Fibroblast of lung (primary cell): ENCODE results near the gene OR52B2. TPM values are rescaled to one million over a fixed set of nuclear protein-coding genes. Genes with fewer than 3 reads are reported as not detected.
"Not testable (repeated sequence)": the region's sequence is repeated elsewhere in the genome, so short reads cannot be mapped to it uniquely, and the experiment has no call there.

ENCODE experiments used
- DNase-seq, 2 donors: peaks; one replicate each; pipeline versions ENCODE4 v3.0.0 to v3.0.0-alpha.2; 2010; ENCODE audit warnings: low read depth in 2 of 2
- H2AFZ ChIP-seq: 2 replicates; pipeline ENCODE4 v1.5.1; 2012; ENCODE audit warnings: low read length, control low read depth, inconsistent platforms
- H3K27ac ChIP-seq: 2 replicates; pipeline ENCODE4 v1.5.1; 2011; ENCODE audit warnings: low read length, control low read depth; ENCODE audit not compliant: insufficient read depth
- H3K27me3 ChIP-seq: 2 replicates; pipeline ENCODE4 v1.5.1; 2011; ENCODE audit warnings: mild to moderate bottlenecking, low read length; ENCODE audit not compliant: control insufficient read depth, insufficient read depth
- H3K36me3 ChIP-seq: 2 replicates; pipeline ENCODE4 v1.5.1; 2011; ENCODE audit warnings: low read length; ENCODE audit not compliant: control insufficient read depth, insufficient read depth
- H3K4me1 ChIP-seq: 2 replicates; pipeline ENCODE4 v1.5.1; 2011; ENCODE audit warnings: low read length; ENCODE audit not compliant: control insufficient read depth, insufficient read depth; ENCODE audit errors: extremely low read depth
- H3K4me2 ChIP-seq: 2 replicates; pipeline ENCODE4 v1.5.1; 2011; ENCODE audit warnings: low read length, control low read depth; ENCODE audit not compliant: insufficient read depth; ENCODE audit errors: extremely low read depth
- H3K4me3 ChIP-seq, 4 experiments: fragments of 200-600 bp in 1 of 4; sonication (generic) in 1 of 4; replicated peaks in 1 of 4; 2 replicates each; pipeline ENCODE4 v1.5.1; 2011 to 2016; ENCODE audit warnings: low read length in 4 of 4, low read depth in 3 of 4, mild to moderate bottlenecking in 3 of 4, control low read depth in 2 of 4, inconsistent platforms in 1 of 4, mixed read lengths in 1 of 4; ENCODE audit not compliant: insufficient read depth in 1 of 4; ENCODE audit errors: control extremely low read depth in 1 of 4
- H3K79me2 ChIP-seq: 2 replicates; pipeline ENCODE4 v1.5.1; 2012; ENCODE audit warnings: mild to moderate bottlenecking, low read length, inconsistent platforms; ENCODE audit not compliant: control insufficient read depth, insufficient read depth
- H3K9ac ChIP-seq: 2 replicates; pipeline ENCODE4 v1.5.1; 2011; ENCODE audit warnings: mild to moderate bottlenecking, low read length, control low read depth; ENCODE audit not compliant: insufficient read depth
- H3K9me3 ChIP-seq: 2 replicates; pipeline ENCODE4 v1.5.1; 2012; ENCODE audit warnings: low read depth, low read length; ENCODE audit not compliant: control insufficient read depth, insufficient read depth
- H4K20me1 ChIP-seq: 2 replicates; pipeline ENCODE4 v1.5.1; 2011; ENCODE audit warnings: low read length; ENCODE audit not compliant: control insufficient read depth, insufficient read depth; ENCODE audit errors: extremely low read depth
- EZH2 ChIP-seq: IDR thresholded peaks from 2 replicates; pipeline ENCODE4 v1.5.1; 2012; ENCODE audit warnings: low read length, control low read depth, mild to moderate bottlenecking; ENCODE audit errors: missing control alignments
- polyA plus RNA-seq, 2 donors: library from polyadenylated mRNA; depleted of rRNA in 1 of 2; stranded (reverse) in 1 of 2; unstranded in 1 of 2; fragments of >200 nt; gene quantifications; 2 replicates each; pipeline ENCODE4 v1.2.1, GENCODE V29; 2011 to 2012; ENCODE audit warnings: missing spikeins in 1 of 2
- total RNA-seq: library from RNA; depleted of rRNA; stranded (reverse); fragments of >200 nt; gene quantifications from 2 replicates; pipeline ENCODE4 v1.2.1, GENCODE V29; 2014
- TF ChIP-seq, protein P1 (sequence below), 2 donors: IDR thresholded peaks in 1 of 2; conservative IDR thresholded peaks in 1 of 2; 1 replicate in 1 of 2; 2 replicates in 1 of 2; pipeline ENCODE4 v1.5.1; 2011 to 2012; ENCODE audit warnings: low read length in 2 of 2, control low read depth in 1 of 2, inconsistent platforms in 1 of 2, low read depth in 1 of 2, mild to moderate bottlenecking in 1 of 2

The OR52B2 gene
- total and polyA plus RNA-seq, 2 donors (not counting 1 experiment from before 2014, with no cell fraction given) = not detected

DNA sequence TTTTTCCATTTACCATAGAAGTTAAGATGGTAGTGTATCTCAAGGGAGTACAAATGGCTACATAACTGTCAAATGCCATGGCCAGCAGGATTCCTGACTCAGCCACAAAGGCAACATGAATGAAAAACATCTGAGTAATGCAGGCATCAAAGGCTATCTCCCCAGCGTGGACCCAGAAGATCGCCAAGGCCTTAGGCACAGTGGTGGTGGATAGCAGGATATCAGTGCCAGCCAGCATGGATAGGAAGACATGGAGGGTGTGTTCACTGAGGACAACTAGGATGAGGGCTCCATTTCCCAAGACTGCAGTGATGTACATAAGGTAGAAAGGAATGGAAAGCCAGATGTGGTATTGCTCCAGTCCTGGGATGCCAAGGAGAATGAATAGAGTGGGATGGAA lies 18.0 kb downstream of the OR52B2 start:
- no peak overlapping the region for H2AFZ ChIP-seq
- H3K27me3 ChIP-seq = no peaks in the 10 kb centered on the region
- H3K36me3 ChIP-seq = no peaks in the 10 kb centered on the region
- no peaks in the 10 kb centered on the region for H3K79me2 ChIP-seq
- H3K9me3 ChIP-seq = no peaks in the 10 kb centered on the region
- TF ChIP-seq, protein P1, sequence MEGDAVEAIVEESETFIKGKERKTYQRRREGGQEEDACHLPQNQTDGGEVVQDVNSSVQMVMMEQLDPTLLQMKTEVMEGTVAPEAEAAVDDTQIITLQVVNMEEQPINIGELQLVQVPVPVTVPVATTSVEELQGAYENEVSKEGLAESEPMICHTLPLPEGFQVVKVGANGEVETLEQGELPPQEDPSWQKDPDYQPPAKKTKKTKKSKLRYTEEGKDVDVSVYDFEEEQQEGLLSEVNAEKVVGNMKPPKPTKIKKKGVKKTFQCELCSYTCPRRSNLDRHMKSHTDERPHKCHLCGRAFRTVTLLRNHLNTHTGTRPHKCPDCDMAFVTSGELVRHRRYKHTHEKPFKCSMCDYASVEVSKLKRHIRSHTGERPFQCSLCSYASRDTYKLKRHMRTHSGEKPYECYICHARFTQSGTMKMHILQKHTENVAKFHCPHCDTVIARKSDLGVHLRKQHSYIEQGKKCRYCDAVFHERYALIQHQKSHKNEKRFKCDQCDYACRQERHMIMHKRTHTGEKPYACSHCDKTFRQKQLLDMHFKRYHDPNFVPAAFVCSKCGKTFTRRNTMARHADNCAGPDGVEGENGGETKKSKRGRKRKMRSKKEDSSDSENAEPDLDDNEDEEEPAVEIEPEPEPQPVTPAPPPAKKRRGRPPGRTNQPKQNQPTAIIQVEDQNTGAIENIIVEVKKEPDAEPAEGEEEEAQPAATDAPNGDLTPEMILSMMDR (conservative IDR thresholded peaks at IDR 0.05 in 1 of 2, IDR thresholded peaks at IDR 0.05 in 1 of 2; ENCODE audit: low read depth in 1 of 2, low read length in 2 of 2) = no peak
- no peak for TF ChIP-seq EZH2
- H3K4me1 ChIP-seq = no peaks in the 10 kb centered on the region
- H3K9ac ChIP-seq = no peak overlapping the region
- H3K27ac ChIP-seq = no peak overlapping the region
- DNase-seq = no peak
- no peak overlapping the region for H3K4me2 ChIP-seq
- H4K20me1 ChIP-seq = no peaks in the 10 kb centered on the region
- H3K4me3 ChIP-seq = no peak overlapping the region

DNA sequence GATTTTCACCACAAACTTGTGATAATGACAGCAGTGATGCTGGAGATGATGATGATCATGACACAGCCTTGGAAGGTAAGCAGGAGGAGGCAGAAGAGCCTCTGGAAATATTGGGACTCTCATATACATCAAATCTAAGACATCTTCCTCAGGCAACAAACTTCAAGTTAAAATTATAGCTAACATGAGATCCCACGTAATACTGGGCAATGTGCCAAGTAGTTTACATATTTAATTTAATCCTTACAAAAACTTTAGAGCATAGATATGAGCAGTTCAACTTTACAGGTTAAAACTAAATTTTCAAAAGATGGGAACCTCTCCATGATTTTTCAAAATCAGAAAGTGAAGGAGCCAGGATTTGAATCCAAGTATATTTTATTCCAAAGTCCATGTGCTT lies 19.0 kb downstream of the OR52B2 start:
- H3K27me3 ChIP-seq = no peaks in the 10 kb centered on the region
- no peaks in the 10 kb centered on the region for H4K20me1 ChIP-seq
- no peak overlapping the region for H2AFZ ChIP-seq
- no peaks in the 10 kb centered on the region for H3K36me3 ChIP-seq
- H3K4me3 ChIP-seq = no peak overlapping the region
- H3K9me3 ChIP-seq = no peaks in the 10 kb centered on the region
- H3K4me2 ChIP-seq = no peak overlapping the region
- no peak for DNase-seq
- no peaks in the 10 kb centered on the region for H3K79me2 ChIP-seq
- no peak overlapping the region for H3K27ac ChIP-seq
- no peaks in the 10 kb centered on the region for H3K4me1 ChIP-seq
- no peak overlapping the region for H3K9ac ChIP-seq
- no peak for TF ChIP-seq EZH2
- TF ChIP-seq, protein P1 (conservative IDR thresholded peaks at IDR 0.05 in 1 of 2, IDR thresholded peaks at IDR 0.05 in 1 of 2; ENCODE audit: low read depth in 1 of 2, low read length in 2 of 2) = no peak

DNA sequence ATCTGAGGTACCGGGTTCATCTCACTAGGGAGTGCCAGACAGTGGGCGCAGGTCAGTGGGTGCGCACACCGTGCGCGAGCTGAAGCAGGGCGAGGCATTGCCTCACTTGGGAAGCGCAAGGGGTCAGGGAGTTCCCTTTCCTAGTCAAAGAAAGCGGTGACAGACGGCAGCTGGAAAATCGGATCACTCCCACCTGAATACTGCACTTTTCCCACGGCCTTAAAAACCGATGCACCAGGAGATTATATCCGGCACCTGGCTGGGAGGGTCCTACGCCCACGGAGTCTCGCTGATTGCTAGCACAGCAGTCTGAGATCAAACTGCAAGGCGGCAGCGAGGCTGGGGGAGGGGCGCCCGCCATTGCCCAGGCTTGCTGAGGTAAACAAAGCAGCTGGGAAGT lies 26.4 kb downstream of the OR52B2 start:
- not testable (repeated sequence) for H4K20me1 ChIP-seq, DNase-seq, H3K27ac ChIP-seq, H2AFZ ChIP-seq, H3K4me3 ChIP-seq, H3K79me2 ChIP-seq, H3K4me2 ChIP-seq, H3K9ac ChIP-seq, H3K9me3 ChIP-seq, H3K4me1 ChIP-seq, H3K27me3 ChIP-seq, H3K36me3 ChIP-seq

DNA sequence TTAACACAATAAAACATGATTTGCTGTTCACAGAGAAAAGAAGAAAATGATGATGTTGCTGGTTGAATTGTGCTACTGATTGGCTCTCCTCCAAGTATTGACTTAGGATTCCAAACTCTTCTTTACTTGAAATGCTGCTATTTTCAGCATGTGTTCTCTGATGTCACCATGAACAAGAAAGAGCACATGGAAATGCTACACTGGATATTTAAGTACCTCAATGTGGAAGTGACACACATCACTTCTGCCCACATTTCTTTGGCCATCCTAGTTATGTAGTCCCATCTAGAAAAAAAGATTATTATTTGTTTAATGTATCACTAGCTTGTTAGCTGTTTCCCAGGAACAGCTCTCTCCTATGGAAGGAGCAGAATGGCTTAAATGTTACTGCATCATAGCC lies 27.2 kb downstream of the OR52B2 start:
- no peaks in the 10 kb centered on the region for H3K4me1 ChIP-seq
- no peak overlapping the region for H3K4me2 ChIP-seq
- no peak overlapping the region for H3K27ac ChIP-seq
- H3K4me3 ChIP-seq = no peak overlapping the region
- no peaks in the 10 kb centered on the region for H3K27me3 ChIP-seq
- DNase-seq = no peak
- H3K9me3 ChIP-seq = no peaks in the 10 kb centered on the region
- H3K79me2 ChIP-seq = no peaks in the 10 kb centered on the region
- H3K9ac ChIP-seq = no peak overlapping the region
- no peaks in the 10 kb centered on the region for H4K20me1 ChIP-seq
- no peak for TF ChIP-seq EZH2
- TF ChIP-seq, protein P1 (conservative IDR thresholded peaks at IDR 0.05 in 1 of 2, IDR thresholded peaks at IDR 0.05 in 1 of 2; ENCODE audit: low read depth in 1 of 2, low read length in 2 of 2) = no peak
- H3K36me3 ChIP-seq = no peaks in the 10 kb centered on the region
- H2AFZ ChIP-seq = no peak overlapping the region

DNA sequence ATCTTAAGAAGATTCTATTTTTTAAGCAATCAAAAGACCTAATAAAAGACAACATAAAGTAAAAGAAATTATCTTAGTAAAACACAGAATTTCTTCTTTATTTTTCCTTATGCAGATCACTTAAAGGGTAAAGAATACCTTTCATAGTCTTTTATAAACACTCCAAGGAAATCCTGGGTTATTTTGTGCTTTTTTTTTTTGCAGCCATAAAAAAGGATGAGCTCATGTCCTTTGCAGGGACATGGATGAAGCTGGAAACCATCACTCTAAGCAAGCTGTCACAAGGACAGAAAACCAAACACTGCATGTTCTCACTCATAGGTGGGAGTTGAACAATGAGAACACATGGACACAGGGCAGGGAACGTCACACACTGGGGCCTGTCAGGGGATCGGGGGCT lies 34.2 kb downstream of the OR52B2 start:
- not testable (repeated sequence) for DNase-seq, H3K79me2 ChIP-seq, H3K9ac ChIP-seq, H3K9me3 ChIP-seq, H3K4me2 ChIP-seq, H4K20me1 ChIP-seq, H3K4me1 ChIP-seq, H2AFZ ChIP-seq, H3K27ac ChIP-seq, H3K27me3 ChIP-seq, H3K4me3 ChIP-seq, H3K36me3 ChIP-seq
